Measurements from ENCODE around the gene USH1C.

Gene USH1C

GRCh38 chr11:17578296-17578695, 34.1 kb upstream of the USH1C start:
- Mint-ChIP-seq H3K36me3 (ENCODE audit: low read depth) (no peaks in the 10 kb centered on the region), H3K4me1 (no peaks in the 10 kb centered on the region), H3K27me3 (ENCODE audit: low read depth) (peaks cover 16% of the 10 kb centered on the region), H3K4me3 (no peak overlapping the region), H3K9me3 (no peaks in the 10 kb centered on the region), H3K27ac (no peak overlapping the region)
- no peak for TF ChIP-seq CTCF (IDR thresholded peaks at IDR 0.05; ENCODE audit: unreplicated experiment in 3 of 3)

GRCh38 chr11:17575431-17576425, 31.5 kb upstream of the USH1C start:
- TF ChIP-seq CTCF (IDR thresholded peaks at IDR 0.05; ENCODE audit: unreplicated experiment in 3 of 3): no peak
- H3K36me3 Mint-ChIP-seq (ENCODE audit: low read depth): no peaks in the 10 kb centered on the region

GRCh38 chr11:17574141-17575091, 30.2 kb upstream of the USH1C start:
- Mint-ChIP-seq H3K27me3 (ENCODE audit: low read depth) (peaks cover 30% of the 10 kb centered on the region), H3K4me3 (no peak overlapping the region), H3K36me3 (ENCODE audit: low read depth) (no peaks in the 10 kb centered on the region), H3K9me3 (no peaks in the 10 kb centered on the region), H3K4me1 (no peaks in the 10 kb centered on the region), H3K27ac (no peak overlapping the region)
- no peak for TF ChIP-seq CTCF (IDR thresholded peaks at IDR 0.05; ENCODE audit: unreplicated experiment in 3 of 3)

More at GRCh38 chr11:17575431-17576425, 31.5 kb upstream of the USH1C start:
- no peak overlapping the region for H3K4me3 Mint-ChIP-seq
- peaks cover 28% of the 10 kb centered on the region for H3K27me3 Mint-ChIP-seq (ENCODE audit: low read depth)
- H3K4me1 Mint-ChIP-seq: no peaks in the 10 kb centered on the region
- H3K9me3 Mint-ChIP-seq: no peaks in the 10 kb centered on the region
- no peak overlapping the region for H3K27ac Mint-ChIP-seq

- Mint-ChIP-seq H3K36me3 (ENCODE audit: low read depth) (no peaks in the 10 kb centered on the region), H3K9me3 (no peaks in the 10 kb centered on the region), H3K4me3 (no peak overlapping the region), H3K27me3 (ENCODE audit: low read depth) (peaks cover 32% of the 10 kb centered on the region), H3K4me1 (no peaks in the 10 kb centered on the region), H3K27ac (no peak overlapping the region)
- TF ChIP-seq CTCF (IDR thresholded peaks at IDR 0.05; ENCODE audit: unreplicated experiment in 3 of 3): no peak
These were observed 29.3 kb upstream of the USH1C start for GRCh38 chr11:17573526-17573925.

- Mint-ChIP-seq H3K27me3 (ENCODE audit: low read depth) (peaks cover 32% of the 10 kb centered on the region), H3K4me3 (no peak overlapping the region), H3K4me1 (no peaks in the 10 kb centered on the region), H3K36me3 (ENCODE audit: low read depth) (no peaks in the 10 kb centered on the region), H3K9me3 (no peaks in the 10 kb centered on the region), H3K27ac (no peak overlapping the region)
- no peak for TF ChIP-seq CTCF (IDR thresholded peaks at IDR 0.05; ENCODE audit: unreplicated experiment in 3 of 3)
These were observed 28.7 kb upstream of the USH1C start for GRCh38 chr11:17572791-17573460.

Measured in nephron (organoid).